ENCODE data around the gene C10orf95. TPM values are rescaled to one million over a fixed set of nuclear protein-coding genes. Genes with fewer than 3 reads are reported as not detected.
A peak's percentile ranks its signal among the peaks of the same experiment; 100 is the strongest.

C10orf95 gene
- total and polyA plus RNA-seq, 9 donors, result 0.11 to 22.3 (median 0.56) TPM; not detected in 3

- H3K27me3 ChIP-seq, result no peaks in the 10 kb centered on the region
- DNase-seq, result peak; percentile 57 to 79 (median 66)
- H3K27ac ChIP-seq, result peak overlapping the region in 1 of 2 donors; percentile 44
- H3K4me3 ChIP-seq, result peak overlapping the region; percentile 50
- H3K4me1 ChIP-seq (ENCODE audit: insufficient read depth), result peaks cover 5% of the 10 kb centered on the region
- intact Hi-C loops (cut with DNase I), result no loop called here
- no peak for TF ChIP-seq CTCF (IDR thresholded peaks at IDR 0.05)
- no peak for TF ChIP-seq POLR2A (IDR thresholded peaks at IDR 0.05)
- TF ChIP-seq EP300 (IDR thresholded peaks at IDR 0.05), result no peak
- 1% methylated on average over 35 to 100 of the region's 103 CpGs for WGBS, 3 donors
- H3K36me3 ChIP-seq, result no peaks in the 10 kb centered on the region
- H3K9me3 ChIP-seq, result no peaks in the 10 kb centered on the region
These were observed 42.4 kb downstream of the C10orf95 start for GRCh38 chr10:102408728-102409603.

DNA sequence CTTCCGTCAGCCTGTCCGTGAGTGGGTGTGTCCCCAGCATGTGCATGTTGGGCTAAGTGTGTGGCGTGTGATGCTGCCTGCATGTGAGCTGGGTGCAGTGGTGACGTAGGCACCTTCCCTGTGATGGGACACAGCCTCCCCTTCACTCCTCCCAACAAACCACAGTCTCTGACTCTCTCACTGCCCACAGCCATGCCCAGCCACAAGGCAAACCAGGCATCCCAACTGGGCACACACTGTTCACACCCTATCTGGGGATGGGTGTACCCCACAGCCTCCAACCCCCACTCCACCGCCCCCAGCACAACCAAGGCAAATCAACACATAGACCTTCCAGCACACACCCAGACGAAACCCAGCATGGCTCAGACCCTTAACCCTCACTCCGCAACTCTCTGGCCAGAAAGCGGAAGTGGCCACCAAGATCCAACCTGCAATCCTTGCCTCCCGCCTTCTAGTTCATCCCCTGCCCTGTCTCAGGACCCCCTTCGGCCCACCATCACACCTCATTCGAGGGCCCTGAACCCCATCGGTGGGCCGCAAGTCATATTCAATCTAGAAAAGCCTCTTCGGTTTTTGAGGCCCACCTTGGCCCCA is 43.1 kb downstream of the C10orf95 start:
- Histone ChIP-seq H3K36me3 (no peaks in the 10 kb centered on the region), H3K4me3 (peak overlapping the region; percentile 50), H3K9me3 (no peaks in the 10 kb centered on the region), H3K4me1 (ENCODE audit: insufficient read depth) (peaks cover 5% of the 10 kb centered on the region), H3K27me3 (no peaks in the 10 kb centered on the region), H3K27ac (peak overlapping the region in 1 of 2 donors; percentile 41)
- intact Hi-C loops (cut with DNase I), result no loop called here
- WGBS, 3 donors, result 35 to 46% (median 37%) methylated on average over 14 of the region's 14 CpGs
- DNase-seq, result peak in 1 of 5 donors; percentile 55
- TF ChIP-seq POLR2A (IDR thresholded peaks at IDR 0.05), result no peak
- no peak for TF ChIP-seq EP300 (IDR thresholded peaks at IDR 0.05)
- no peak for TF ChIP-seq CTCF (IDR thresholded peaks at IDR 0.05)

- H3K27me3 ChIP-seq, result no peaks in the 10 kb centered on the region
- peak in 1 of 5 donors; percentile 36 for DNase-seq
- TF ChIP-seq EP300 (IDR thresholded peaks at IDR 0.05) (no peak), CTCF (IDR thresholded peaks at IDR 0.05) (no peak), POLR2A (IDR thresholded peaks at IDR 0.05) (no peak)
- H3K4me3 ChIP-seq, result no peak overlapping the region
- no peak overlapping the region for H3K27ac ChIP-seq
- H3K36me3 ChIP-seq, result no peaks in the 10 kb centered on the region
- no peaks in the 10 kb centered on the region for H3K9me3 ChIP-seq
- intact Hi-C loops (cut with DNase I), result no loop called here
- H3K4me1 ChIP-seq (ENCODE audit: insufficient read depth), result peaks cover 5% of the 10 kb centered on the region
- WGBS, 3 donors, result 61 to 69% (median 63%) methylated on average over 13 of the region's 13 CpGs
These were observed 43.8 kb downstream of the C10orf95 start for GRCh38 chr10:102407425-102408130.

- intact Hi-C loops (cut with DNase I), result no loop called here
- H3K9me3 ChIP-seq, result no peaks in the 10 kb centered on the region
- no peaks in the 10 kb centered on the region for H3K36me3 ChIP-seq
- peaks cover 5% of the 10 kb centered on the region for H3K4me1 ChIP-seq (ENCODE audit: insufficient read depth)
- TF ChIP-seq EP300 (IDR thresholded peaks at IDR 0.05) (no peak), POLR2A (IDR thresholded peaks at IDR 0.05) (no peak), CTCF (IDR thresholded peaks at IDR 0.05) (no peak)
- peak in 1 of 5 donors; percentile 31 for DNase-seq
- H3K27me3 ChIP-seq, result no peaks in the 10 kb centered on the region
- no peak overlapping the region for H3K27ac ChIP-seq
- H3K4me3 ChIP-seq, result no peak overlapping the region
- 55 to 73% (median 62%) methylated on average over 2 of the region's 2 CpGs for WGBS, 3 donors
These were observed 44.5 kb downstream of the C10orf95 start for GRCh38 chr10:102406815-102407214.

Data from ovary (tissue), 9 donors.